GM18909 (cell line): ENCODE results near the gene DUSP8.
"Not testable (repeated sequence)": the region's sequence is repeated elsewhere in the genome, so short reads cannot be mapped to it uniquely, and the experiment has no call there.

Experiments used
- ATAC-seq: cut with Tn5 transposase; IDR thresholded peaks from one replicate; pipeline ENCODE4 v1.9.1; 2021; ENCODE audit warnings: mild to moderate bottlenecking; ENCODE audit not compliant: unreplicated experiment, poor library complexity

The DUSP8 gene

GRCh38 chr11:1519028-1520010 is 52.8 kb downstream of the DUSP8 start:
- no peak for ATAC-seq

GRCh38 chr11:1518301-1518700 is 53.8 kb downstream of the DUSP8 start:
- ATAC-seq, result no peak

DNA sequence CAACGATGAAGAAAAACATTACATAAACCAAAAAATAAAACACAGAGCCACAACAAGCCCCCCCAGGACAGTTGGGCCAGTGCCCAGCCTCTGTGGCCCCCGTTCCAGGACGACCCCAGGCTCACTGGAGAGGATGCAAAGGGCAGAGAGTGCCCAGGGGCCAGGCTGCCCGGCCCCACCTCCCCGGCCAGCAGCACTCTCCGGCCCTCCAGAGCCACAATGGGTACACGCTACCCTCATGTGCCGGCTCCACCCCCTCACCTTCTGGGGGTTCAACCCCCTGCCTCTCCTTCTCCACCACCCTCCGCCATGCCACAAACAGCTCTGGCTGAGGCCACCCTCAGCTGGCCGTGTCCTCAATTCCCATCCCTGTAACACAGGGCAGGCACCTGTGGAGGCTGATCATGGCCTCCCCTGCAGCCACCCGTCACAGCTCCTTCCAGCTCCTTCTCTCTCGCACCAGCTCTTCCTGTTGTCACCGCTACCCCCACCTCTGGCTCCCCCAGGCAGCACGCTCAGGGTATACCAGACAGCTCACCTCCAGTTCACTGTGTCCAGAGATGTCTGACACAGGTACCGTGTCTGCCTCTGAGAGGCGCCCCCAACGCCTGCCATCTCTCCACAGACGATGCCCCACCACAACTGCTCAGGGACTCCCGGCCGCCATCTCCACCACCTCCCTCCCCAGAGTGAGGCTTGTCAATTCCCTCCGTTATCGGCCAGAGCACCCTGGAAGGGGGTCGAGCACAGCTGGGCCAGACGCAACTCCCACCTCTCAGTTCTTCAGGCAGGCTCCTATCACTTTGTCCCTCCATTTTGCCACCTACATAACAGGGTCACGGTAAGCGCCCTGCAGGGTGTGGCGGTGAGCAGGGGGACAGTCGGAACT is 54.7 kb downstream of the DUSP8 start:
- ATAC-seq, result no peak

DNA sequence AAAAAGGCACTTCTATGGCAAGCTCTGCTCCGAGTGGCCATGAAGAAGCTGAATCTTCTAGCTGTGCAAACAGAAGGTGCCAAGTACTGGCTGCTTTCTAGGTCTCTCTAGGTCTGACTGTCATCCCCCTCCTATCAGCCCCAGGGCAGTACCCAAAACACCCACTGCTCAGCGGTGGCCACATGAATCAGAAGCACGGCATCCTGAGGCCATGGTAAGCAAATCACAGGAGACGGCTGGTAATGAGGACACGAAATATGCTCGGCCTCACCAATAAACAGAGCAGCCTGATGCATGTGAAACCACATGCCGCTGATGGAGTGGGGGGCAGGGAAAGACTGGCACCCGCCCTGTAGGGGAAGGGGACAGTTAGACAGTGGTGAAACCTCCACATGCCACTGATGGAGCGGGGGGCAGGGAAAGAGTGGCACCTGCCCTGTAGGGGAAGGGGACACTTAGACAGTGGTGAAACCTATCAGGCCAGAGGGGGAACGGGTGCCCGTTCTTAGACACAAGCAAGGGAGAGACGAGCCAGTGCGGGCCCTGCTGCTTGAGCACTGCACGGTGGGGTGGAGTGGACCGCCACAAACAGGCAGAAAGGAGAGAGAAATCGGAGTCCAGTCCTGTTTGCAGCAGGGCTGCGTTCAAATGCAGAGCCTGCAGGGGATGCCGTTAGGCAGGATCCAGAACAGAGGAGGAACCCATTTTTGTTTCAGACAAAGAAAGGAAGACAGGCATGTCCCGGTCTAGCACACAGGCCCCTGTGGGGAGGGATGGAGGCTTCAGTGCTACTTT is 55.6 kb downstream of the DUSP8 start:
- ATAC-seq, result no peak

GRCh38 chr11:1515082-1516060 is 56.7 kb downstream of the DUSP8 start:
- no peak for ATAC-seq

- ATAC-seq, result no peak
Observed at GRCh38 chr11:1514336-1515061, 57.6 kb downstream of the DUSP8 start.

DNA sequence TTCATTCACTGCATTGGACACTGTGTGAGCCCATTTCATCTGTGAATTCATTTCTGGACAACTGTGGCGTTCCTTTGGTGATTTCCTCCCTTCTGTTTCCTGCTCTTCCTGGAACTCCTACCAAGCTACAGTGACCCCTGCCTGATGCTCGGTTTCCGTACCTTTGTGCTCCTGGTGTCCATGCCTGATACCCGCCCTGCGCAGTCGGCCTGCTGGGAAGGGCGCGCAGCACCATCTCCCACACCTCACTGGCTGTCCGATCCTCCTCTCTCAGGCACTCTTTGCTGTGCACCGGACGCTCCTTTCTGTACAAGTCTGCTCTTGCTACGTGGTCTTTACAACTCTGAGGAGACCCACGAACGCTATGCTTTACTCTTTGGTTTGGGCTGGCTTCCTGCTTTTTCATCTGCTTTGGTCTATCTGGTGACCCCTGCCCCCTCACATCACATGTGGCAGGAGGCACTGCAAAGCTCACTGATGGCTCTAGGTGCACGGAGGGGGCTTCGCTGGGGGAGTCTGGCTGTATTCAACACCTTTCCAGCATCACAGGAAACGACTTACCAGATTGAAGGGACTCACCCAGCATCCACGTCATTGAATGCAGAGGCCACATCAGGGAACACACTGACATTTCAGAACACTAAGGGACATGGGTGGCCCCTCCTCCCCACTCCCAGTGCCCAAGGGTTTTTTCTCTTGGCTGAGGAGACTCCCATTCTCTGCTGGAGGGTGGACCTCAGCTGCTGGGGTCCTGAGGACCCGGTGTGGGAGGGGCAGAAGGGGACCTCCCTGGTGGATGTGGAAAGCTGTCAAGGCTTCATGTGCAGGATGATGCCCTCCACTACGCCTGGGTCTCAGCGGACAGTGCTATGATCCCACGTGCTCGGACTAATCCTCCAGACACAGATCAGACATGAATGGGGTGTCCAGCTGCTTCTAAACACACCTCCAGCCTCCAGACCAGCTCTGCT is 58.5 kb downstream of the DUSP8 start:
- no peak for ATAC-seq

DNA sequence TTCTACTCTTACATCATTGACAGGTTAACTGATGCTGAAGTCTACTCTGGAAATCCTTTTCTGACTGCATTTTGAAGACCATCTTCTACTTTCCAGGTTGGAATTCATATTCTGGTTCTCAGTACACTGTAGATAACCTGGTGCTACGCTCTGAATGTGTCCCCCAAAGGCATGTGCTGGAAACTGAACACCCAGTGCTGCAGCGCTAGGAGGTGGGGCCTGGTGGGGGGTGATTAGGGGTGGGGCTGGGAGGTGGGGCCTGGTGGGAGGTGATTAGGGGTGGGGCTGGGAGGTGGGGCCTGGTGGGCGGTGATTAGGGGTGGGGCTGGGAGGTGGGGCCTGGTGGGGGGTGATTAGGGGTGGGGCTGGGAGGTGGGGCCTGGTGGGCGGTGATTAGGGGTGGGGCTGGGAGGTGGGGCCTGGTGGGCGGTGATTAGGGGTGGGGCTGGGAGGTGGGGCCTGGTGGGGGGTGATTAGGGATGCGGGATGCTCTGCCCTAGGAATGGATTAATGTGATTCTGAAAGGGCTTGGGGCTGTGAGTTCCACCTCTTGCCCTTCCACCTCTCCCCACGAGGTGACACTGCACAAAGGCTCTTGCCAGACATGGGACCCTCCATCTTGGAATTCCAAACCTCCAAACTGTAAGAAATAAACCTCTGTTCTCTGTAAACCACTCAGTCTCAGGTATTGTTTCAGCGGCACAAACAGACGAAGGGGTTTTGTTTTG is 59.4 kb downstream of the DUSP8 start:
- ATAC-seq, result not testable (repeated sequence)

DNA sequence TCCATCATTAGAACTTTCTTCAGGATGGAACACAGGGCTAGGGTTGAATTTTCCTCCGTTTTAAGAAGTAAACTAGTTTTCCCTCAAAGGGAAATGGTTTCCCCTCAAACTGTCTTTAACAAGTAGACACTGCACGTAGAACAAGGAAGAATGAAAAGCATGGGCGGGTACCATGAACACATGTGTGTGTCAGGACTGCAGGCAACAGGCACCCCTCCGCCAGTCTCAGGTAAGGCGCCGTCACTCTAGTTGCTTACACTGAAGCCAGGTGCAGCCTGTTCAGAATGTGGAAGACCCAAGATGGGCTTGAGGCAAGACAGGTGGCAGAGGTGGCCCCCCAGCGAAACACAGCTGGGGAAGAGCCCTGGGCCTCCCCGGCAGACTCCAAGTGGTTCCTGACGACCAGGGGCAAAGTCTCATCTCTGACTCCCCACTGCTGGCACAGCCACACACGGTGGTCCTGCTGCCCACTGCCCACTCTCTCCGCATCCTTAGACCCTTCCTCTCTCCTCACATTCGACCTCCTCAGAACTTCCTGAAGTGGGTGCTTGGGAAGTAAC is 60.1 kb downstream of the DUSP8 start:
- no peak for ATAC-seq

DNA sequence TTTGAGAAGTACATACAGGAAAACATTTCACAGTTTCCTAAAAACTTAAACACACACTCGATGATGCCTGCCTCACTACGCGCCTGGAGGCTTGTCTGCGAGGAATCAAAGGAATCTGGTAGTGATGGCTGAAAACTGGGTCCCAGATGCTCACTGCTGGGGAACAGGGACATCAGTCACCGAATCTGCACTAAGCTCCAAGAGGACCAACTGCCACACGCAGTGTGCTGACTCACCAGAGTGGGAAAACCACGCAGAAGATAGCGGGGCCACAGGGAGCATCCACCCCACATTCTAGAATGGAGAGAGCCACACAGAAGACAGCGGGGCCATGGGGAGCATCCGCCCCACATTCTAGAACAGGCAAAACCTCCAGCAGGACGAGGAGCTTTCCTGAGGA is 61.1 kb downstream of the DUSP8 start:
- ATAC-seq, result no peak

DNA sequence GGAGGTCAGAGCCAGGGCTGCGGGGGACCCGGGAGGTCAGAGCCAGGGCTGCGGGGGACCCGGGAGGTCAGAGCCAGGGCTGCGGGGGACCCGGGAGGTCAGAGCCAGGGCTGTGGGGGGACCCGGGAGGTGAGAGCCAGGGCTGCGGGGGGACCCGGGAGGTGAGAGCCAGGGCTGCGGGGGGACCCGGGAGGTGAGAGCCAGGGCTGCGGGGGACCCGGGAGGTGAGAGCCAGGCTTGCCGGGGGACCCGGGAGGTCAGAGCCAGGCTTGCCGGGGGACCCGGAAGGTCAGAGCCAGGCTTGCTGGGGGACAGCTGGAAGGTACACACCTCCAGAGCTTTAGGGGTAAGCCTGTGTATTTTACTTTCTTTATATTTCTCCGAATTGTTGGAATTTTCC is 61.7 kb downstream of the DUSP8 start:
- ATAC-seq, result not testable (repeated sequence)

GRCh38 chr11:1509626-1510255 is 62.3 kb downstream of the DUSP8 start:
- no peak for ATAC-seq

DNA sequence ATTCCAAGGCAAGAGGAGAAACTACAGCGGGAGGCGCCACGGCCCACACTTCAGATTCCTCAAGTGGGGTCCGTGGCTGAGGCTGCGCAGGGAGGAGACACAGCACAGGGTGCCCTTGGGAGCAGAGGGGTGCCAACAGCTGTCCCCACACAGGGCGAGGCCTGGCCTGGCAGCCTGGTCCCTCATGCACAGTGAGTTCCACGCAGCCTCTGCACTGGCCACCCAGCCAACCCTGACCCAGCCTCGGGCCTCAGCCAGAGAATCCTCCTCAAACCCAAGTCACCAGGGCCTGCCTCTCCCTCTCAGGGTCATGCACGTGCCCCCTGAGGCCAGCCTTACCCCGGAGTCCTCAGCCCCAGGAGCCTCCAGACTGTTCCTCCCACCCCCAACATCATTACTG is 63.1 kb downstream of the DUSP8 start:
- no peak for ATAC-seq

DNA sequence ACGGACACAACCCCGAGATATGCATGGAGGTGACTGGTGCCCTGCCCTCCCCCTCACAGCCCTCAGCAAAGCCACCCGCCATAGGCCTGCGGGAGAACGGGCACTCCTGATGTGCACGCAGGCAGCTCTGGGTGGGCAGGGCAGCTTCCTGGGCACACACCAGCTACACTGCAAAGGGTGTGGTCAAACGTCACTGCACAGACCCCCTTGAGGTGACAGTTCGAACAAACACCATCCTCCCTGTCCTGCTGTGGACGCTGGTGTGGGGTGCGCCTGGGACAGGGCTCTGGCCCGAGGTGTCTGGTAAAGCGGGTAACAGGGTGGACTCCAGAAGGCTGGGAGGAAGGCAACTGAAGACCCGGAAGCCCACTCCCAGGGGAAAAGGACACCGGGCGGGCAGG is 63.6 kb downstream of the DUSP8 start:
- ATAC-seq, result no peak

DNA sequence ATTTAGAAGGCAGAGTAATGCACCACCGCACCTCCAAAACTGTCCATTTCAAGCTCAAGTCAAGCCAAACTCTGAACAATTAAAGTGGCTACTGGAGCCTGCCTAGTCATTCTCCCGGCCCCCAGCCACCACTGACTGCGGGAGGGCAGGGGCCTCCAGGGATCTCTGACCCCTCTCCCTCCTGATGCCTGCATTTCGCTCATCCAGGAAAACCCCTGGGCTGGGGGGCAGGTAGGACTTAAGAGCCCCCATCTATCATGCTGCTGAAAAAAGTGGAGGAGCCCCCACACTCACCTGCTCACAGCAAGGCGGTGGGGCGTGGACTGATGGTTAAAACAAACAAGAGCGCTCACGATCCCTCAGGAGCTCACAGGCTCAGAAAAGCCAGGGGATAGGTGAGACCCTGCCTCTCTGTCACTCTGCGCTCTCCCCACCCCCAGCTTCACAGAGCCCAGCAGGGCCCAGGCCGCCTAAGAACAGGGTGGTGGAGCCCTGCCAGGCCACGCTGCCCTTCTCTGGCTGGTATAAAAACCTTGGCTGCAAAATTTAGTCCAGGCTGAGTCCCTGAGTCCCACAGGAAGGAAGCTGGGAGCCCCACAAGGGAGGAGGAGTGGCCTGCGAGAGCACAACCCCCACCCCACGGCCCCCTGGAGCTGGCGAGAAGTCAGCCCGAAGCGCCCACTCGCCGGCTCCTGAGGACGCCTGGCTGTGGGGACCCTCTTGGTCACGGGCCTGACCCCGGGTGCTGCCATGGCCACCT is 64.5 kb downstream of the DUSP8 start:
- ATAC-seq, result no peak
